Fibroblast of lung (primary cell): ENCODE data around the gene RASSF3. TPM values are rescaled to one million over a fixed set of nuclear protein-coding genes. Genes with fewer than 3 reads are reported as not detected.
A peak's percentile ranks its signal among the peaks of the same experiment; 100 is the strongest.
"Not testable (repeated sequence)": the region's sequence is repeated elsewhere in the genome, so short reads cannot be mapped to it uniquely, and the experiment has no call there.

Experiments used
- DNase-seq, 2 donors: peaks; one replicate each; pipeline versions ENCODE4 v3.0.0 to v3.0.0-alpha.2; 2010; ENCODE audit warnings: low read depth in 2 of 2
- H2AFZ ChIP-seq: 2 replicates; pipeline ENCODE4 v1.5.1; 2012; ENCODE audit warnings: low read length, control low read depth, inconsistent platforms
- H3K27ac ChIP-seq: 2 replicates; pipeline ENCODE4 v1.5.1; 2011; ENCODE audit warnings: low read length, control low read depth; ENCODE audit not compliant: insufficient read depth
- H3K27me3 ChIP-seq: 2 replicates; pipeline ENCODE4 v1.5.1; 2011; ENCODE audit warnings: mild to moderate bottlenecking, low read length; ENCODE audit not compliant: control insufficient read depth, insufficient read depth
- H3K36me3 ChIP-seq: 2 replicates; pipeline ENCODE4 v1.5.1; 2011; ENCODE audit warnings: low read length; ENCODE audit not compliant: control insufficient read depth, insufficient read depth
- H3K4me1 ChIP-seq: 2 replicates; pipeline ENCODE4 v1.5.1; 2011; ENCODE audit warnings: low read length; ENCODE audit not compliant: control insufficient read depth, insufficient read depth; ENCODE audit errors: extremely low read depth
- H3K4me2 ChIP-seq: 2 replicates; pipeline ENCODE4 v1.5.1; 2011; ENCODE audit warnings: low read length, control low read depth; ENCODE audit not compliant: insufficient read depth; ENCODE audit errors: extremely low read depth
- H3K4me3 ChIP-seq, 4 experiments: fragments of 200-600 bp in 1 of 4; sonication (generic) in 1 of 4; replicated peaks in 1 of 4; 2 replicates each; pipeline ENCODE4 v1.5.1; 2011 to 2016; ENCODE audit warnings: low read length in 4 of 4, low read depth in 3 of 4, mild to moderate bottlenecking in 3 of 4, control low read depth in 2 of 4, inconsistent platforms in 1 of 4, mixed read lengths in 1 of 4; ENCODE audit not compliant: insufficient read depth in 1 of 4; ENCODE audit errors: control extremely low read depth in 1 of 4
- H3K79me2 ChIP-seq: 2 replicates; pipeline ENCODE4 v1.5.1; 2012; ENCODE audit warnings: mild to moderate bottlenecking, low read length, inconsistent platforms; ENCODE audit not compliant: control insufficient read depth, insufficient read depth
- H3K9ac ChIP-seq: 2 replicates; pipeline ENCODE4 v1.5.1; 2011; ENCODE audit warnings: mild to moderate bottlenecking, low read length, control low read depth; ENCODE audit not compliant: insufficient read depth
- H3K9me3 ChIP-seq: 2 replicates; pipeline ENCODE4 v1.5.1; 2012; ENCODE audit warnings: low read depth, low read length; ENCODE audit not compliant: control insufficient read depth, insufficient read depth
- H4K20me1 ChIP-seq: 2 replicates; pipeline ENCODE4 v1.5.1; 2011; ENCODE audit warnings: low read length; ENCODE audit not compliant: control insufficient read depth, insufficient read depth; ENCODE audit errors: extremely low read depth
- CTCF ChIP-seq, 2 donors: IDR thresholded peaks in 1 of 2; conservative IDR thresholded peaks in 1 of 2; 1 replicate in 1 of 2; 2 replicates in 1 of 2; pipeline ENCODE4 v1.5.1; 2011 to 2012; ENCODE audit warnings: low read length in 2 of 2, control low read depth in 1 of 2, inconsistent platforms in 1 of 2, low read depth in 1 of 2, mild to moderate bottlenecking in 1 of 2
- EZH2 ChIP-seq: IDR thresholded peaks from 2 replicates; pipeline ENCODE4 v1.5.1; 2012; ENCODE audit warnings: low read length, control low read depth, mild to moderate bottlenecking; ENCODE audit errors: missing control alignments
- polyA plus RNA-seq, 2 donors: library from polyadenylated mRNA; depleted of rRNA in 1 of 2; stranded (reverse) in 1 of 2; unstranded in 1 of 2; fragments of >200 nt; gene quantifications; 2 replicates each; pipeline ENCODE4 v1.2.1, GENCODE V29; 2011 to 2012; ENCODE audit warnings: missing spikeins in 1 of 2
- total RNA-seq: library from RNA; depleted of rRNA; stranded (reverse); fragments of >200 nt; gene quantifications from 2 replicates; pipeline ENCODE4 v1.2.1, GENCODE V29; 2014

The RASSF3 gene
- total and polyA plus RNA-seq, 2 donors (not counting 1 experiment from before 2014, with no cell fraction given), result 37.7 to 45.9 TPM

- Histone ChIP-seq H3K27me3 (no peaks in the 10 kb centered on the region), H4K20me1 (no peaks in the 10 kb centered on the region), H3K36me3 (no peaks in the 10 kb centered on the region), H2AFZ (no peak overlapping the region), H3K9ac (no peak overlapping the region), H3K4me2 (no peak overlapping the region), H3K79me2 (peaks cover 22% of the 10 kb centered on the region), H3K27ac (no peak overlapping the region), H3K4me3 (no peak overlapping the region), H3K4me1 (peaks cover 3% of the 10 kb centered on the region), H3K9me3 (no peaks in the 10 kb centered on the region)
- no peak for DNase-seq
- no peak for TF ChIP-seq EZH2
- no peak for TF ChIP-seq CTCF (conservative IDR thresholded peaks at IDR 0.05 in 1 of 2, IDR thresholded peaks at IDR 0.05 in 1 of 2; ENCODE audit: low read depth in 1 of 2, low read length in 2 of 2)
Observed at GRCh38 chr12:64653123-64653522, 42.8 kb downstream of the RASSF3 start.

GRCh38 chr12:64653907-64654306 lies 43.6 kb downstream of the RASSF3 start:
- H3K27me3 ChIP-seq, H4K20me1 ChIP-seq, H3K9me3 ChIP-seq, H3K9ac ChIP-seq, H3K4me3 ChIP-seq, H2AFZ ChIP-seq, DNase-seq, H3K27ac ChIP-seq, H3K4me2 ChIP-seq, H3K36me3 ChIP-seq, H3K4me1 ChIP-seq: not testable (repeated sequence)
- H3K79me2 ChIP-seq, result peaks cover 21% of the 10 kb centered on the region

GRCh38 chr12:64655141-64655540 lies 44.8 kb downstream of the RASSF3 start:
- no peak for DNase-seq
- Histone ChIP-seq H3K79me2 (peaks cover 14% of the 10 kb centered on the region), H3K4me2 (no peak overlapping the region), H3K9me3 (no peaks in the 10 kb centered on the region), H3K4me1 (peaks cover 2% of the 10 kb centered on the region), H3K9ac (no peak overlapping the region), H3K36me3 (no peaks in the 10 kb centered on the region), H4K20me1 (no peaks in the 10 kb centered on the region), H3K27me3 (no peaks in the 10 kb centered on the region), H2AFZ (no peak overlapping the region), H3K27ac (no peak overlapping the region), H3K4me3 (no peak overlapping the region)
- no peak for TF ChIP-seq CTCF (conservative IDR thresholded peaks at IDR 0.05 in 1 of 2, IDR thresholded peaks at IDR 0.05 in 1 of 2; ENCODE audit: low read depth in 1 of 2, low read length in 2 of 2)

- TF ChIP-seq CTCF (conservative IDR thresholded peaks at IDR 0.05 in 1 of 2, IDR thresholded peaks at IDR 0.05 in 1 of 2; ENCODE audit: low read depth in 1 of 2, low read length in 2 of 2) (no peak), EZH2 (no peak)
- H4K20me1 ChIP-seq, result no peaks in the 10 kb centered on the region
- no peaks in the 10 kb centered on the region for H3K27me3 ChIP-seq
Observed at GRCh38 chr12:64656429-64656828, 46.1 kb downstream of the RASSF3 start.

More at GRCh38 chr12:64656429-64656828, 46.1 kb downstream of the RASSF3 start:
- Histone ChIP-seq H3K36me3 (no peaks in the 10 kb centered on the region), H3K4me3 (no peak overlapping the region), H3K4me1 (peaks cover 2% of the 10 kb centered on the region), H3K27ac (no peak overlapping the region), H3K9ac (no peak overlapping the region), H3K9me3 (no peaks in the 10 kb centered on the region), H3K4me2 (no peak overlapping the region), H2AFZ (no peak overlapping the region), H3K79me2 (peaks cover 18% of the 10 kb centered on the region)
- DNase-seq, result peak in 1 of 2 donors; percentile 56
